Transverse colon (tissue), 4 donors: ENCODE measurements around the gene NXPE2.

Experiments
- CTCF ChIP-seq, 5 experiments: fragments of 200-600 bp in 3 of 5; fragments of 450-650 bp in 2 of 5; sonication (generic) in 3 of 5; IDR thresholded peaks; 1 replicate in 2 of 5; 2 replicates in 3 of 5; pipeline ENCODE4 v1.5.1; 2016 to 2017; ENCODE audit warnings: antibody characterized with exemption in 5 of 5, inconsistent platforms in 3 of 5, mild to moderate bottlenecking in 2 of 5, moderate library complexity in 1 of 5
- EP300 ChIP-seq: sonication (generic); formaldehyde crosslinking; IDR thresholded peaks from one replicate; pipeline ENCODE4 v1.6.1; 2017; ENCODE audit warnings: antibody characterized with exemption, low read depth
- POLR2AphosphoS5 ChIP-seq, 3 donors: sonication (generic); formaldehyde crosslinking; IDR thresholded peaks; one replicate each; pipeline ENCODE4 v1.6.1; 2016; ENCODE audit warnings: antibody characterized with exemption in 3 of 3

- TF ChIP-seq CTCF (IDR thresholded peaks at IDR 0.05) (no peak), EP300 (no peak), POLR2AphosphoS5 (IDR thresholded peaks at IDR 0.05) (no peak)
Observed at GRCh38 chr11:114683007-114683406, 4.7 kb downstream of the NXPE2 start.
